Smooth muscle cell (in vitro differentiated cells): ENCODE measurements around the gene ELF2. TPM values are rescaled to one million over a fixed set of nuclear protein-coding genes. Genes with fewer than 3 reads are reported as not detected.

Experiments used
- DNase-seq: peaks from one replicate; lab custom pipeline; 2025; ENCODE audit not compliant: unreplicated experiment; lab: John Stamatoyannopoulos, UW
- H2AFZ ChIP-seq: fragments of 200-600 bp; sonication (generic); 2 replicates; pipeline ENCODE4 v1.6.0; 2016; ENCODE audit warnings: antibody characterized with exemption, low read depth, mild to moderate bottlenecking
- H3F3A ChIP-seq: fragments of 200-600 bp; sonication (generic); 2 replicates; pipeline ENCODE4 v1.6.0; 2017; ENCODE audit warnings: antibody characterized with exemption, low read depth
- H3K27ac ChIP-seq: fragments of 200-600 bp; sonication (generic); 2 replicates; pipeline ENCODE4 v1.5.1; 2016; ENCODE audit warnings: low read depth, mild to moderate bottlenecking
- H3K27me3 ChIP-seq: fragments of 200-600 bp; sonication (generic); 2 replicates; pipeline ENCODE4 v1.6.1; 2016; ENCODE audit warnings: low read depth, mild to moderate bottlenecking
- H3K36me3 ChIP-seq: fragments of 200-600 bp; sonication (generic); 2 replicates; pipeline ENCODE4 v1.5.1; 2016; ENCODE audit warnings: low read depth
- H3K4me1 ChIP-seq: fragments of 200-600 bp; sonication (generic); 2 replicates; pipeline ENCODE4 v1.5.1; 2016; ENCODE audit warnings: low read depth
- H3K4me2 ChIP-seq: fragments of 200-600 bp; sonication (generic); 2 replicates; pipeline ENCODE4 v1.6.0; 2016; ENCODE audit warnings: mild to moderate bottlenecking
- H3K4me3 ChIP-seq: fragments of 200-600 bp; sonication (generic); 2 replicates; pipeline ENCODE4 v1.5.1; 2016; ENCODE audit warnings: mild to moderate bottlenecking
- H3K79me2 ChIP-seq: fragments of 200-600 bp; sonication (generic); 2 replicates; pipeline ENCODE4 v1.6.0; 2016; ENCODE audit warnings: low read depth, mild to moderate bottlenecking
- H3K9ac ChIP-seq: fragments of 200-600 bp; sonication (generic); 2 replicates; pipeline ENCODE4 v1.6.0; 2016; ENCODE audit warnings: low read depth
- H3K9me3 ChIP-seq: fragments of 200-600 bp; sonication (generic); replicated peaks from 2 replicates; pipeline ENCODE4 v1.5.1; 2016; ENCODE audit warnings: low read depth
- H4K20me1 ChIP-seq: fragments of 200-600 bp; sonication (generic); 2 replicates; pipeline ENCODE4 v1.6.0; 2016; ENCODE audit warnings: low read depth
- CTCF ChIP-seq: fragments of 200-600 bp; sonication (generic); IDR thresholded peaks from 2 replicates; pipeline ENCODE4 v1.5.1; 2017; ENCODE audit warnings: borderline replicate concordance, mild to moderate bottlenecking, antibody characterized with exemption; ENCODE audit not compliant: insufficient read depth, poor library complexity, severe bottlenecking
- WGBS: methylation state at CpG from one replicate; pipeline ENCODE4 v1.1.7; 2016; ENCODE audit warnings: low lambda C conversion rate; 5-methylcytosine and 5-hydroxymethylcytosine counted together
- polyA plus RNA-seq: library from polyadenylated mRNA; unstranded; fragments of >200 nt; fragmentation: Nextera tagmentation; extraction: Ambion mirVana; gene quantifications from 2 replicates; pipeline ENCODE4 v1.2.1, GENCODE V29; 2016
- total RNA-seq: library from RNA; depleted of rRNA; stranded (reverse); fragments of >200 nt; gene quantifications from 2 replicates; pipeline ENCODE4 v1.2.3, GENCODE V29; 2014

The ELF2 gene
- total and polyA plus RNA-seq, 2 experiments from 2014 or later, result 26.1 to 37.2 TPM

- Histone ChIP-seq H3K27me3 (no peaks in the 10 kb centered on the region), H3K9me3 (no peaks in the 10 kb centered on the region), H4K20me1 (peaks cover 40% of the 10 kb centered on the region), H2AFZ (no peak overlapping the region), H3K9ac (no peak overlapping the region), H3K4me3 (no peak overlapping the region), H3K36me3 (no peaks in the 10 kb centered on the region), H3K4me1 (peaks cover 9% of the 10 kb centered on the region), H3K27ac (no peak overlapping the region), H3K4me2 (no peak overlapping the region), H3F3A (no peaks in the 10 kb centered on the region), H3K79me2 (peaks cover 30% of the 10 kb centered on the region)
- TF ChIP-seq CTCF, result no peak
- WGBS, result 40% methylated on average over 2 of the region's 2 CpGs
- no peak for DNase-seq
These were observed 22.9 kb downstream of the ELF2 start for GRCh38 chr4:139154134-139154421.

GRCh38 chr4:139153411-139154133 lies 23.4 kb downstream of the ELF2 start:
- H3K79me2 ChIP-seq, result peaks cover 34% of the 10 kb centered on the region

GRCh38 chr4:139152249-139152648 lies 24.8 kb downstream of the ELF2 start:
- Histone ChIP-seq H3K4me2 (no peak overlapping the region), H3K27me3 (no peaks in the 10 kb centered on the region), H3K27ac (no peak overlapping the region), H3F3A (no peaks in the 10 kb centered on the region), H3K9me3 (no peaks in the 10 kb centered on the region), H3K36me3 (no peaks in the 10 kb centered on the region), H3K79me2 (peaks cover 42% of the 10 kb centered on the region), H3K4me3 (no peak overlapping the region), H2AFZ (no peak overlapping the region), H3K4me1 (no peaks in the 10 kb centered on the region), H3K9ac (no peak overlapping the region), H4K20me1 (peaks cover 35% of the 10 kb centered on the region)
- no peak for DNase-seq
- WGBS, result 94% methylated on average over 2 of the region's 2 CpGs
- no peak for TF ChIP-seq CTCF

More at GRCh38 chr4:139153411-139154133, 23.4 kb downstream of the ELF2 start:
- Histone ChIP-seq H3K4me2 (no peak overlapping the region), H3K9ac (no peak overlapping the region), H2AFZ (no peak overlapping the region), H3K27ac (no peak overlapping the region), H3K4me1 (peaks cover 4% of the 10 kb centered on the region), H4K20me1 (peaks cover 40% of the 10 kb centered on the region), H3K9me3 (no peaks in the 10 kb centered on the region), H3K4me3 (no peak overlapping the region), H3K36me3 (no peaks in the 10 kb centered on the region), H3K27me3 (no peaks in the 10 kb centered on the region), H3F3A (no peaks in the 10 kb centered on the region)
- TF ChIP-seq CTCF, result no peak
- no peak for DNase-seq
- WGBS, result 62% methylated on average over 1 of the region's 1 CpG
